Activated CD4-positive, alpha-beta T cell treated with anti-CD3 and anti-CD28 coated beads, Interleukin-2, amount 10 ng/mL, durations not matched to agents 24 days and 14 days (primary cell): ENCODE results near the gene PANK2. TPM values are rescaled to one million over a fixed set of nuclear protein-coding genes. Genes with fewer than 3 reads are reported as not detected.
A peak's percentile ranks its signal among the peaks of the same experiment; 100 is the strongest.
"Not testable (repeated sequence)": the region's sequence is repeated elsewhere in the genome, so short reads cannot be mapped to it uniquely, and the experiment has no call there.

Source experiments
- DNase-seq: peaks from one replicate; pipeline ENCODE4 v3.0.0; 2022
- H3K27ac Mint-ChIP-seq: one replicate; pipeline ENCODE4 v1.8.0; 2022; ENCODE audit warnings: mild to moderate bottlenecking, mixed read lengths
- H3K27me3 Mint-ChIP-seq: one replicate; pipeline ENCODE4 v1.8.0; 2022; ENCODE audit warnings: mixed read lengths
- H3K36me3 Mint-ChIP-seq: one replicate; pipeline ENCODE4 v1.8.0; 2022; ENCODE audit warnings: low read depth, mild to moderate bottlenecking, mixed read lengths
- H3K4me1 Mint-ChIP-seq: one replicate; pipeline ENCODE4 v1.8.0; 2021; ENCODE audit warnings: mixed read lengths
- H3K4me3 Mint-ChIP-seq: one replicate; pipeline ENCODE4 v1.8.0; 2022; ENCODE audit warnings: mild to moderate bottlenecking, moderate library complexity, mixed read lengths
- H3K9me3 Mint-ChIP-seq: one replicate; pipeline ENCODE4 v1.8.0; 2021; ENCODE audit warnings: mixed read lengths
- intact Hi-C: fragments of 100-400 bp; cut with micrococcal nuclease; formaldehyde crosslinking; loops from one replicate; pipeline ENCODE4 v1.15.1; 2023
- total RNA-seq: library from RNA; stranded (reverse); gene quantifications from 2 replicates; pipeline ENCODE4 v1.2.3, GENCODE V29; 2022

PANK2 gene
- total RNA-seq, 1 donor from 2014 or later: 45.4 TPM

GRCh38 chr20:3901028-3901705 is 12.0 kb downstream of the PANK2 start:
- H3K27ac Mint-ChIP-seq: peak overlapping the region; percentile 77
- H3K27me3 Mint-ChIP-seq: no peaks in the 10 kb centered on the region
- intact Hi-C loops: no loop called here
- no peak for DNase-seq
- H3K9me3 Mint-ChIP-seq: no peaks in the 10 kb centered on the region
- peak overlapping the region; percentile 28 for H3K4me3 Mint-ChIP-seq
- H3K36me3 Mint-ChIP-seq: peaks cover 8% of the 10 kb centered on the region
- H3K4me1 Mint-ChIP-seq: peaks cover 48% of the 10 kb centered on the region

DNA sequence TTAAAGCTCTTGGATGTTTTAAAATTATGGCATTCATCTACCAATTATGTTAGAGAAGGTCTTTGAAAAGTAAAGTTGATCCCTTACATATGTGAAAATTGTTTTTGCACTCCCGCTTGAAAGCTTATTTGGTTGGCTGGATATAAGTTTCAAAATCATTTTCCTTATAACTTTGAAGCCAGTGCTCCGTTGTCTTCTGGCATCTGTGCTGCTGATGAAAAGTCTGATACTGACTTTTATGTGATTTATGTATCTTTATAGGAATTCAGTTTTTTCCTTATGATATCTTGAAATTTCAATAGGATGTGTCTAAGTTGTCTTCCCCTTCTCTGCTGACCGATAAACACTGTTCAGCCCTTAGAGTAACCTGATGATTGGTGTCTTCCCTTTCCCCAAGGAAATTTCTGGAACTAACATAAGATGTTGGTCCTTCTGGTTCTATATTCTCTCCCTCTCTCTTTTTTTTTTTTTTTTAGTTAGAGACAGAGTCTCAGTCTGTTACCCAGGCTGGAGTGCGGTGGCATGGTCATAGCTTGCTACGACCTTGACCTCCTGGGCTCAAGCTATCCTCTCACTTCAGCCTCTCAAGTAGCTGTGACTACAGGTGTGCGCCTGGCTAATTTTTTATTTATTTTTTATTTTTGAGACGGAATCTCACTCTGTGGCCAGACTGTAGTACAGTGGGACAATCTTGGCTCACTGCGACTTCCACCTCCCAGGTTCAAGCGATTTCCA is 12.7 kb downstream of the PANK2 start:
- H3K27ac Mint-ChIP-seq: peak overlapping the region; percentile 77
- peaks cover 6% of the 10 kb centered on the region for H3K36me3 Mint-ChIP-seq
- H3K9me3 Mint-ChIP-seq: no peaks in the 10 kb centered on the region
- H3K27me3 Mint-ChIP-seq: no peaks in the 10 kb centered on the region
- intact Hi-C loops: no loop called here
- H3K4me3 Mint-ChIP-seq: peak overlapping the region; percentile 28
- H3K4me1 Mint-ChIP-seq: peaks cover 47% of the 10 kb centered on the region
- no peak for DNase-seq

GRCh38 chr20:3902446-3902845 is 13.3 kb downstream of the PANK2 start:
- H3K27ac Mint-ChIP-seq: peak overlapping the region; percentile 11
- H3K27me3 Mint-ChIP-seq: no peaks in the 10 kb centered on the region
- peaks cover 2% of the 10 kb centered on the region for H3K36me3 Mint-ChIP-seq
- no peak overlapping the region for H3K4me3 Mint-ChIP-seq
- H3K4me1 Mint-ChIP-seq: peaks cover 48% of the 10 kb centered on the region
- H3K9me3 Mint-ChIP-seq: no peaks in the 10 kb centered on the region
- no peak for DNase-seq
- intact Hi-C loops: no loop called here

DNA sequence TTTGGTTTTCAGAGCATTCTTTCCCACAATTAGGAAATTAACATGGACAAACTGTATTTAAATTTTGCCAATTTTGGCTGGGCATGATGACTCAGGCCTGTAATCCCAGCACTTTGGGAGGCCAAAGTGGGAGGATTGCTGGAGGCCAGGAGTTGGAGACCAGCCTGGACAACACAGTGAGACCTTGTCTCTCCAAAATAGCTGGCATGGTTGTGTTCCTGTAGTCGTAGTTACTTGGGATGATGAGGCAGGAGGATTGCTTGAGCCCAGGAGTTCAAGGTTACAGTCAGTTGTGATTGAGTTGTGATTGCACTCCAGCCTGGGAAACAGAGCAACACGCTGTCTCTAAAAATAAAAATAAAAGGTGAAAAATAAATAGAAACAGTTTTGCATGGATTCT is 15.0 kb downstream of the PANK2 start:
- Mint-ChIP-seq H3K9me3 (no peaks in the 10 kb centered on the region), H3K36me3 (peaks cover 17% of the 10 kb centered on the region), H3K27ac (no peak overlapping the region), H3K27me3 (no peaks in the 10 kb centered on the region), H3K4me1 (peaks cover 55% of the 10 kb centered on the region), H3K4me3 (no peak overlapping the region)
- intact Hi-C loops: no loop called here
- DNase-seq: no peak

GRCh38 chr20:3904857-3905256 is 15.7 kb downstream of the PANK2 start:
- Mint-ChIP-seq H3K27me3 (no peaks in the 10 kb centered on the region), H3K4me1 (peaks cover 50% of the 10 kb centered on the region), H3K27ac (peak overlapping the region; percentile 76), H3K4me3 (no peak overlapping the region), H3K9me3 (no peaks in the 10 kb centered on the region), H3K36me3 (peaks cover 22% of the 10 kb centered on the region)
- intact Hi-C loops: no loop called here
- no peak for DNase-seq

DNA sequence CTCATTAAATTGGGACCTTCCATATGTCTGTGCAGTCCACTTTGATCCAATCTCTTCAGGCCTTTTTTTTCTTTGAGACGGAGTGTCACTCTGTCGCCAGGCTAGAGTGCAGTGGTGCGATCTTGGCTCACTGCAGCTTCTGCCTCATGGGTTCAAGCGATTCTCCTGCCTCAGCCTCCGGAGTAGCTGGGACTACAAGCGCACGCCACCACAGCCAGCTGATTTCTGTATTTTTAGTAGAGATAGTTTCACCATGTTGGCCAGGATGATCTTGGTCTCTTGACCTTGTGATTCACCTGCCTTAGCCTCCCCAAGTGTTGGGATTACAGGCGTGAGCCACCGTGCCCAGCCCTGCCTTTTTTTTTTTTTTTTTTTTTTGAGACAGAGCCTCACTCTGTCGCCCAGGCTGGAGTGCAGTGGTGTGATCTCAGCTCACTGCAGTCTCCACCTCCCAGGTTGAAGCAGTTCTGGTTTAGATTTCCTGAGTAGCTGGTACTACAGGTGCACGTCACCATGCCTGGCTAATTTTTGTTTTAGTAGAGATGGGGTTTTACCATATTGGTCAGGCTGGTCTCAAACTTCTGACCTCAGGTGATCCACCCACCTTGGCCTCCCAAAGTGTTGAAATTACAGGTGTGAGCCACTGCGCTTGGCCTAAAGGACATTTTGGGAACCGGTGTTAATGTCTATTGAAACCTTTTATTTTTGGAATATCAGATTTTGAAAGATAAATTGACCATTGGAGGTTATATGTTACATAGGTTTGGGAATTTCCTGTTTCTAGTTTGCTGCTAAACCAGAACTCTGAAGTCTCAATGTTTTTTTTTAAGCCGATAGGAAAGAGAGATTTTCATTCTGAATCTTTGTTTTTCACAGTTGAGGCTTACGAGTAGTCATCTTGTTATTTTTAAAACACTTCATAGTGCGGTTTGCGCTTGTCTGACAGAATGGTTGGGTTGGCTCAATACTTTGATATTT is 17.8 kb downstream of the PANK2 start:
- Mint-ChIP-seq H3K4me1 (peaks cover 42% of the 10 kb centered on the region), H3K36me3 (peaks cover 41% of the 10 kb centered on the region)

DNA sequence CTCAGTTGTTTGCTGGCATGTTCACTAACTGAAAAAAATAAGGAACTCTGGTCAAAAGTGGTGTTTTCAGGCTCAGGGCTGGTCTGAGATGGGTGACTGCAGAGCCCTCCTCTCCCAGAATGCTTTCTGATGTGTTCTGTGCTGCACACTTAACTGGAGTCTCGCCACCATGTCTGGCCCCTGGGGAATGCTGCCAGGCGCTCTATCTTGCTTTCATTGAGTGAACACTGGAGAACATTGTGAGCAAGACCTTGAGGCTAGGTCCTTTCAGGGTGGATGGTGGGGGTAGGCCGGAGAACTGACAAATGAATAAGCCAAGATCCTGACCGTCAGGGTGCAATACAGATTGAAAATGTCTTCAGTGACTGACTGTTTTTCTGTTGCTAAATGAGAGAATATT is 19.5 kb downstream of the PANK2 start:
- H3K36me3 Mint-ChIP-seq: peaks cover 50% of the 10 kb centered on the region
- no peaks in the 10 kb centered on the region for H3K27me3 Mint-ChIP-seq
- H3K9me3 Mint-ChIP-seq: no peaks in the 10 kb centered on the region
- H3K4me3 Mint-ChIP-seq: no peak overlapping the region
- intact Hi-C loops: no loop called here
- no peak for DNase-seq
- H3K27ac Mint-ChIP-seq: peak overlapping the region; percentile 80
- peaks cover 34% of the 10 kb centered on the region for H3K4me1 Mint-ChIP-seq

More for the DNA sequence above, 17.8 kb downstream of the PANK2 start:
- intact Hi-C loops: loop anchor here (1.0 to 2.0 kb wide), 3 partner anchors 18 to 176 kb away; partner anchors contain the start of gene PANK2
- not testable (repeated sequence) for H3K9me3 Mint-ChIP-seq, H3K27me3 Mint-ChIP-seq
- peak overlapping the region; percentile 62 for H3K4me3 Mint-ChIP-seq
- H3K27ac Mint-ChIP-seq: peak overlapping the region; percentile 87
- peak; percentile 80 for DNase-seq

DNA sequence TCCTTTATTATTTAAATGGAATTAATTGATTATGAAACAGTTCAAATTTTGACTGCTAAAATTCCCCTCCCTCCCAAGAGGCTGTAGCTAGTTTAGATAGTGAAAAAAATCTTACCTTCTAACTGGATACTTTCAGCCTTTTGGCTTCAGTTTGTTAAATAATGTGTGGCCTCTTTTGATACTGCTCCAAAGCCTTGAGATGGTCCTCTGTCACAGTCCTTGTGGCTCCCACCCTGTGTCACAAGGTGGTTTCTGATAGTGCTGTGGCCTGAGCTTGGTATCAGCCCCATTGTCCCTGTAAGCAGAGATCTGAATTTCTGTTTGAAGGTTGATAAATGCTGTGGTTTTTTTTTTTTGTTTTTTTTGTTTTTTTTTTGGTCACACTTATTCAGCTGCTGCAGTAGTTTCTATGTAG is 20.8 kb downstream of the PANK2 start:
- H3K27ac Mint-ChIP-seq: peak overlapping the region; percentile 68
- intact Hi-C loops: no loop called here

GRCh38 chr20:3910853-3911252 is 21.7 kb downstream of the PANK2 start:
- Mint-ChIP-seq H3K4me3 (no peak overlapping the region), H3K27ac (peak overlapping the region; percentile 17), H3K36me3 (peaks cover 66% of the 10 kb centered on the region), H3K9me3 (no peaks in the 10 kb centered on the region), H3K4me1 (peaks cover 38% of the 10 kb centered on the region), H3K27me3 (no peaks in the 10 kb centered on the region)
- intact Hi-C loops: no loop called here
- DNase-seq: no peak

More for the DNA sequence above, 20.8 kb downstream of the PANK2 start:
- Mint-ChIP-seq H3K27me3 (no peaks in the 10 kb centered on the region), H3K4me3 (no peak overlapping the region), H3K36me3 (peaks cover 59% of the 10 kb centered on the region), H3K4me1 (peaks cover 34% of the 10 kb centered on the region), H3K9me3 (no peaks in the 10 kb centered on the region)
- no peak for DNase-seq

DNA sequence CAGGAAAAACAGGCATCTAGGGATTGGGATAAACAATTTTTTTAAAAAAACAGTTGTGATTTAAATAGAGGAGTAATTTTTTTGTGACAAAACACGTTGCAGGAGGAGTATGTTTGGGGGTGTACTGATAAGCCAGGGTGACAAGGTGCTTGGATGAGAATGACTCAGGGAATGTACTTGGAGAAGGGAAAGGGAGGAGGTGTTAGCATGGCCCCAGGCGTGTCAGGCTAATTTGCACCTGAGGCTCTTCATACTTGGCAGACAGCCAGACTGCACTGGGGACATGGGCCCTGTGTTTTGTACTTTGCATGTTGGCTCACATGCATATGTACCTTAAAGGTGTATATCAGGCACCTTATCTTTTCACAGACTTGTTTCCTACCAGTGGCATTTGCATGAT is 22.8 kb downstream of the PANK2 start:
- intact Hi-C loops: no loop called here
- peaks cover 37% of the 10 kb centered on the region for H3K4me1 Mint-ChIP-seq
- H3K27ac Mint-ChIP-seq: no peak overlapping the region
- H3K36me3 Mint-ChIP-seq: peaks cover 74% of the 10 kb centered on the region
- H3K27me3 Mint-ChIP-seq: no peaks in the 10 kb centered on the region
- DNase-seq: no peak
- H3K4me3 Mint-ChIP-seq: no peak overlapping the region
- no peaks in the 10 kb centered on the region for H3K9me3 Mint-ChIP-seq

DNA sequence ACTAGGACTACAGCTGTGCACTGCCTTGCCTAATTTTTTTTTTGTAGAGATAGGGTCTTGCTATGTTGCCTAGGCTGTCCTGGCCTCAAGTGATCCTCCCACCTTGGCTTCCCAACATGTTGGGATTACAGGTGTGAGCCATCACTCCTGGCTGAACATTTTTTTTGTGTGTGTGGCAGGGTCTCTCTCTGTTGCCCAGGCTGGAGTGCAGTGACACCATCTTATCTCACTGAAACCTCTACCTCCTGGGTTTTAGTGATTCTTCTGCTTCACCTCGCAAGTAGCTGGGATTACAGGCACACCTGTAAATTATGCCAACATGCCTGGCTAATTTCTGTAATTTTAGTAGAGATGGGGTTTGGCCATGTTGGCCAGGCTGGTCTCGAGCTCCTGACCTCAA is 25.3 kb downstream of the PANK2 start:
- no peak for DNase-seq
- H3K4me3 Mint-ChIP-seq: no peak overlapping the region
- intact Hi-C loops: no loop called here
- peaks cover 30% of the 10 kb centered on the region for H3K4me1 Mint-ChIP-seq
- H3K36me3 Mint-ChIP-seq: peaks cover 77% of the 10 kb centered on the region
- H3K9me3 Mint-ChIP-seq: no peaks in the 10 kb centered on the region
- H3K27ac Mint-ChIP-seq: no peak overlapping the region
- no peaks in the 10 kb centered on the region for H3K27me3 Mint-ChIP-seq

GRCh38 chr20:3915691-3916090 is 26.5 kb downstream of the PANK2 start:
- no peak for DNase-seq
- Mint-ChIP-seq H3K4me1 (peaks cover 25% of the 10 kb centered on the region), H3K4me3 (no peak overlapping the region), H3K36me3 (peaks cover 69% of the 10 kb centered on the region), H3K27me3 (no peaks in the 10 kb centered on the region), H3K27ac (peak overlapping the region; percentile 57), H3K9me3 (no peaks in the 10 kb centered on the region)
- intact Hi-C loops: no loop called here

DNA sequence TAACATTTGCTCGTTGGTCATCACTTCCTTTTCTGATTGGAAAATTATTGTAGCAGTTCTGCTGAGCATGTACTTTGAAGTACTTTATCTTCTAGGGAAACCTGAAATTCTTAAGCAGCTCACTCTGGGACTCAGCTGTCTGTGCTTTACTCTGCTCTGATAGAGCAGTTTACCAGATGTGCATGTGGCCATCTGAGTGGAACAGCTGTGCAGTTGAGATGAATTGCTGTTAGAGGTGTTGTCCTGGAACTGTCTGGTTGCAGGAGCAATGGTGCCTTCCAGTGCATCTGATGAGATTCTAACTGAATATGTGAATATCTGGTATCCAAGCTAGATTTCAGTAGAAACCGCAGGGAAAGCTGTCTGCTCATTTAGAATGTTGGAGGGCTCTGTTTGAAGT is 27.2 kb downstream of the PANK2 start:
- H3K27ac Mint-ChIP-seq: peak overlapping the region; percentile 28
- H3K36me3 Mint-ChIP-seq: peaks cover 66% of the 10 kb centered on the region
- H3K4me3 Mint-ChIP-seq: no peak overlapping the region
- H3K4me1 Mint-ChIP-seq: peaks cover 25% of the 10 kb centered on the region
- no peaks in the 10 kb centered on the region for H3K9me3 Mint-ChIP-seq
- DNase-seq: no peak
- intact Hi-C loops: no loop called here
- H3K27me3 Mint-ChIP-seq: no peaks in the 10 kb centered on the region
